GM12872 (cell line): Measurements from ENCODE around the gene HSPA1L.
A peak's percentile ranks its signal among the peaks of the same experiment; 100 is the strongest.

ENCODE experiments used
- CTCF ChIP-seq: IDR thresholded peaks from 3 replicates; pipeline ENCODE4 v1.5.1; 2011; ENCODE audit warnings: low read depth, mild to moderate bottlenecking, low read length, moderate library complexity; ENCODE audit not compliant: insufficient read depth

HSPA1L gene

GRCh38 chr6:31837369-31838113, 22.5 kb upstream of the HSPA1L start:
- TF ChIP-seq CTCF = no peak

- TF ChIP-seq CTCF = peak; percentile 9; the same call in 1 of the 3 replicates
These were observed 21.6 kb upstream of the HSPA1L start for GRCh38 chr6:31836474-31837368.

- no peak for TF ChIP-seq CTCF
These were observed 21.0 kb upstream of the HSPA1L start for GRCh38 chr6:31836047-31836473.

GRCh38 chr6:31834367-31835250, 19.5 kb upstream of the HSPA1L start:
- no peak for TF ChIP-seq CTCF

- TF ChIP-seq CTCF = no peak
These were observed 16.5 kb upstream of the HSPA1L start for GRCh38 chr6:31831350-31832215.

- no peak for TF ChIP-seq CTCF
These were observed 15.8 kb upstream of the HSPA1L start for GRCh38 chr6:31830886-31831335.
